HS-5 (cell line): ENCODE results near the gene BAAT.
"Not testable (repeated sequence)": the region's sequence is repeated elsewhere in the genome, so short reads cannot be mapped to it uniquely, and the experiment has no call there.

ENCODE experiments used
- DNase-seq: peaks from one replicate; pipeline ENCODE4 v3.0.0-alpha.2; 2012; ENCODE audit warnings: low read depth

BAAT gene

GRCh38 chr9:101384873-101385536, at the start of gene BAAT:
BAAT (minus strand) TSS chr9:101385006; CDS start chr9:101371404, 13,602 bp downstream.
- DNase-seq = not testable (repeated sequence)

- no peak for DNase-seq
Observed at GRCh38 chr9:101433229-101433628, 48.4 kb upstream of the BAAT start.

GRCh38 chr9:101432740-101433139, 47.9 kb upstream of the BAAT start:
- no peak for DNase-seq

- DNase-seq = no peak
Observed at GRCh38 chr9:101432171-101432570, 47.4 kb upstream of the BAAT start.

GRCh38 chr9:101429736-101430135, 44.9 kb upstream of the BAAT start:
- DNase-seq = no peak

- DNase-seq = no peak
Observed at GRCh38 chr9:101428909-101429308, 44.1 kb upstream of the BAAT start.

- DNase-seq = no peak
Observed at GRCh38 chr9:101427957-101428655, 43.3 kb upstream of the BAAT start.

- DNase-seq = no peak
Observed at GRCh38 chr9:101427358-101427757, 42.6 kb upstream of the BAAT start.

- no peak for DNase-seq
Observed at GRCh38 chr9:101421653-101422065, 36.9 kb upstream of the BAAT start.

- no peak for DNase-seq
Observed at GRCh38 chr9:101419863-101420262, 35.1 kb upstream of the BAAT start.

GRCh38 chr9:101418518-101419430, 34.0 kb upstream of the BAAT start:
- DNase-seq = peak; percentile 5

GRCh38 chr9:101417977-101418376, 33.2 kb upstream of the BAAT start:
- DNase-seq = no peak

- no peak for DNase-seq
Observed at GRCh38 chr9:101417389-101417788, 32.6 kb upstream of the BAAT start.

- no peak for DNase-seq
Observed at GRCh38 chr9:101415578-101415977, 30.8 kb upstream of the BAAT start.

- DNase-seq = no peak
Observed at GRCh38 chr9:101414839-101415238, 30.0 kb upstream of the BAAT start.

GRCh38 chr9:101409079-101409477, 24.3 kb upstream of the BAAT start:
- DNase-seq = no peak

GRCh38 chr9:101408374-101409078, 23.7 kb upstream of the BAAT start:
- no peak for DNase-seq

- no peak for DNase-seq
Observed at GRCh38 chr9:101403516-101404285, 18.9 kb upstream of the BAAT start.

- no peak for DNase-seq
Observed at GRCh38 chr9:101400120-101400519, 15.3 kb upstream of the BAAT start.

- no peak for DNase-seq
Observed at GRCh38 chr9:101399643-101399970, 14.8 kb upstream of the BAAT start.

GRCh38 chr9:101398930-101399642, 14.3 kb upstream of the BAAT start:
- no peak for DNase-seq
